Measurements from ENCODE around the gene ALDH3B1. TPM values are rescaled to one million over a fixed set of nuclear protein-coding genes. Genes with fewer than 3 reads are reported as not detected.
"Not testable (repeated sequence)": the region's sequence is repeated elsewhere in the genome, so short reads cannot be mapped to it uniquely, and the experiment has no call there.

ALDH3B1 gene
- total RNA-seq, 1 experiment from 2014 or later = not detected

GRCh38 chr11:67995129-67995528 is 15.0 kb upstream of the ALDH3B1 start:
- H2BK15ac ChIP-seq (ENCODE audit: low read depth, low read length); H4K20me1 ChIP-seq (ENCODE audit: control insufficient read depth, insufficient read depth, insufficient read length); H3K23me2 ChIP-seq (ENCODE audit: insufficient read length, low read depth, low read length, poor library complexity, severe bottlenecking); H2BK12ac ChIP-seq (ENCODE audit: insufficient read length, low read depth, low read length); DNase-seq; H3K56ac ChIP-seq (ENCODE audit: insufficient read length, low read depth, low read length); H3K27ac Mint-ChIP-seq; H2AFZ ChIP-seq (ENCODE audit: low read length); H3K4ac ChIP-seq (ENCODE audit: low read depth, low read length); H3K4me3 Mint-ChIP-seq; H2BK120ac ChIP-seq (ENCODE audit: low read depth, low read length, poor library complexity, severe bottlenecking); H2BK5ac ChIP-seq (ENCODE audit: insufficient read length, low read length); H3K27me3 Mint-ChIP-seq (ENCODE audit: low read depth); H3K79me1 ChIP-seq (ENCODE audit: insufficient read depth, low read depth, low read length, poor library complexity, severe bottlenecking); H3K36me3 Mint-ChIP-seq (ENCODE audit: insufficient read depth in 1 of 3, low read depth in 3 of 3); H3K9ac ChIP-seq (ENCODE audit: extremely low read depth, insufficient read length, low read length); H3K23ac ChIP-seq (ENCODE audit: insufficient read length, low read depth, low read length); H3K18ac ChIP-seq (ENCODE audit: insufficient read length, low read depth, low read length); H3K9me3 Mint-ChIP-seq; H3K79me2 ChIP-seq (ENCODE audit: insufficient read depth, low read length); H3K27ac ChIP-seq (ENCODE audit: insufficient read length, low read depth, low read length); H3K4me1 ChIP-seq (ENCODE audit: insufficient read depth, low read length); H4K91ac ChIP-seq (ENCODE audit: insufficient read length, low read depth, low read length); H3K4me2 ChIP-seq (ENCODE audit: insufficient read depth, insufficient read length, low read length); H2AK5ac ChIP-seq (ENCODE audit: insufficient read length, low read length); H3T11ph ChIP-seq (ENCODE audit: low read length); H3K14ac ChIP-seq (ENCODE audit: insufficient read depth, low read length); H4K8ac ChIP-seq (replicated peaks; ENCODE audit: insufficient read length, low read depth, low read length); H3K9me3 ChIP-seq (ENCODE audit: control insufficient read depth, low read depth, low read length); H2BK20ac ChIP-seq (ENCODE audit: low read depth, low read length, poor library complexity, severe bottlenecking); H3K27me3 ChIP-seq (ENCODE audit: insufficient read depth, low read length); H4K5ac ChIP-seq (ENCODE audit: insufficient read length, low read depth, low read length): not testable (repeated sequence)
- peaks cover 17% of the 10 kb centered on the region in 2 experiments for H3K4me1 Mint-ChIP-seq
- no CpG with 5 or more reads among the region's 3 CpGs for WGBS (ENCODE audit: extremely low coverage, insufficient read length, low lambda C conversion rate)

All from H9 (cell line).